GM18499 (cell line): ENCODE measurements around the gene DHRS4.

Experiments
- ATAC-seq: cut with Tn5 transposase; IDR thresholded peaks from one replicate; pipeline ENCODE4 v1.9.1; 2021; ENCODE audit warnings: moderate number of reproducible peaks; ENCODE audit not compliant: insufficient read depth, unreplicated experiment

Gene DHRS4

DNA sequence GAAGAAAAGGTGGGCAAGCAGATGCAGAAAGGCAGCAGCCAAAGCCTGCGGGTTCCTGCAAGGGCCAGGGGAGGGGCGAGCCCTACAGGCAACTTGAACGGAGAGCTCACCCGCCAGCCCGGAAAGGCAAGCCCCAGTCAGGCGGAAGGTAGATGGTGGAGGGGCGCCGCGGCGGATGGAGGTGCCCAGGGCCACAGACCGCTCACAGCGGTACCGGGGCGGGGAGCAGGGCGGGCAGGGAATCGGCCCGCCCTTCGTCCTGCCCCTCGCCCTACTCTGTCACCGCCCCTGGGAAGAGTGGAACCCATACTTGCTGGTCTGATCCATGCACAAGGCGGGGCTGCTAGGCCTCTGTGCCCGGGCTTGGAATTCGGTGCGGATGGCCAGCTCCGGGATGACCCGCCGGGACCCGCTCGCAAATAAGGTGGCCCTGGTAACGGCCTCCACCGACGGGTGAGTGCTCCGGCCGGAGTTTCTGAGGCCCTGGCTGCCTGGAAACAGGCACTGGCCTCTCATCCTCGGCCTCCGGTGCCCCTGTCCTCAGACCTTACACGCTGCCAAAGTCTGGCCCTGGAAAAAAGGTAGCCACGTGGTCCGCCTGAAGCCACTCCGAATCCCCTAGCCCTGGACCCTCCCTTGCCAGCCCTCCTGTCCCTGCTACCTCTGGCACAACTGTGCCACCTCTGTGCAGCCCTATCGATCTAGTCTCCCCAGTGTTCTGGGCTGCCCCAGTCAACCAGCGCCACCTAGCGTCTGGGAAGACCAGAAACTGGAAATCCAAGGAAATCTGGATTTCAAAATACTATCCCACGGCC, at the start of gene DHRS4:
TSS of gene DHRS4 (plus strand) at position 307 of the 815 bp plus-strand sequence. CDS start at position 326, 19 bp downstream.
- peak; percentile 41 for ATAC-seq

DNA sequence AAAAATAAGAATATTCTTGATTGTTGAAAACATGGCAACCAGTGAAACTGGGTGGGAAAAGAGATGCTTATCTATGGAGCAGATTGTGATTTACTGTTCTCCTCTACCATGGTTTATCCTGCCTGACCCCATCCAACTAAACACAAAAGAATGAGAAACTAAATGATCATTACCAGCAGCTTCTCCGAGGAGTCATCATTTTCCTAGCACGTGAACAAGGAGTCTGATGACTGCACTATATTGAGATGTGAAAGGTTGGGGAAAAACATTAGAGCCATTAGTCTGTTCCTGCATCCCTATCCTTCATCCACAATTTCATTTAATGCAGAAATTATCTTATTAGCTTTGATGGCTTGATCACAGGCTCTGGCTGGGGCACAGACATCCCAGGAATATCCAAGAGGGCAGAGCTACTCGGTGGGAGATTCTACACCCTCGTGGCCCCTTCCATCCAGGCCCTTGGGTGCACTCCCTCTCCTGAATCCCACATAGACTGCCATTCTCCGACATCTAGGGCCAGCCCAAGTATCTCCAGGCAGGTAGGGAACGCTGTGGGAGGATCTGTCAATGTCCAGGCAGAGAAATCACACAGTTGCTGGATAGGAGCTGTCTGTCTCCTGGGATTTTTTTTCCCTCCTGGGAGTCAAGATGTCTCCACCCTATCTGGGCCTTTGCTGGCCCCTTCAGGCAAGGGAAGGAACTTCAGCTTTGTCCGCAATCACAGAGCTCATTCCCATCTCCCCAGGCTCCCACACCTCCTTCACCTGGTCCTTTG, 43.3 kb upstream of the DHRS4 start:
- ATAC-seq = no peak

DNA sequence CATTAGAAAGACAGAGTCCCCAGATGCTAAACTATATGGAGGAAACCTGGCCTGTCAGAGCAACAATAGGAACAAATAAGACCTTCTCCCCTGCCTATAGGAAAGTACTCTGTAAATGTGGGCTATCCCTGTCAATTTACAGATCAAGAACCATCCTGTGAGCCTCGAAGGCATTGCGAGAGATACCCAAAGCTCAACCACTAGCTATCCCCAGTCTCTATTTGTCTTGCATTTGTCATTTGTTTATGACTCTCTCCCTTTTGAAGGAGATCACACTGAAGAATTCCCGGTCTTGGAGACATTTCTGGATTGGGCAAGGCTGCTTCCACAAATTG, 42.7 kb upstream of the DHRS4 start:
- ATAC-seq = no peak

DNA sequence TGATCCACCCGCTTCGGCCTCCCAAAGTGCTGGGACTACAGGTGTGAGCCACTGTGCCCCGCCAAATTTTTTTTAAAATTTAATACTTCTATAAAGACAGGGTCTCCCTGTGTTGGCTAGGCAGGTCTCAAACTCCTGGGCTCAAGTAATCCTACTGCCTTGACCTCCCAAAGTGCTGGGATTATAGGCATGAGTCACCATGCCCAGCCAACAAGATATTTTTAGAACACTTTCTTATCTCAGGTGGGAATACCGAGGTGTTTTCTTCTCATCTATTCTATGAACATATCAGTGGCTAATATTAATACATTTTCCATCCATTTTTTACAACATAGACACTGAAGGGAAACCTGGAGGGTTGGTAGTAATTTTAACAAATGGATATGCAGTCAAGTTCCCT, 38.0 kb upstream of the DHRS4 start:
- no peak for ATAC-seq

DNA sequence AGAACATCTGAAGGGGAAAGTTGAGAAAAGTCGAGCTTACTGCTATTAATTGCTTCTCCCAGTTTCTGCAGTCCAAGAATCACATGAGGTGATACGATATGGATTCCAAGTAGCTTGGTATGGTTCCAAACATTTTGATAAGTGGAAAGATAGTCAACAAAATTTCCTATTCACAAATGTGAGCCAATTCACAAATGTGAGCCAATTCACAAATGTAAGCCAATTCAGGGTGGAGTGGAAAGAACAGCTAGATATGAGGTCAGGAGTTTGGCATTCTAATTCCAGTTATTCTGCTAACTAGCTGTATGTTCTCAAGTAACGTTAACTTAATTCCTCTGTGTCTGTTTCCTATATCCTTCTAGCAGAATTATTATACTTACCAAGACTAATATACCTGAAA, 37.6 kb upstream of the DHRS4 start:
- no peak for ATAC-seq

DNA sequence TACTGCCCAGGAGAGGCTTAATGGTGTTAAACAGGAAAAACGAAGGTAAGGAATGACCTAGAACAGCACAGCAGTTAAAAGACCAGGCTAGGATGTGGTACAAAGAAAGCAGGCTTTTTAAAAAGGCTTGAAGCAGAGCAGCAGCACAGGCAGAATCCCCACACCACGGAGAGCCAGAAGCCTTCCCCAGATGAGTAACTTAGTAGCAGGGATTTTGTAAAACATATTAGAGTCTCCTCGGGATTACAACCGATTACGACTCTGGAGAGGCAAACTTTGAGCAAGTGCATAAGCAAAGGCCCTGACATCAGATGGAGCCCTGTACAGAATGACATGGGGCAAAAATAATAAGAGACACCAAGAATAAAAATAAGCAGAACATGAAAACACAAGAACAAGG, 37.1 kb upstream of the DHRS4 start:
- ATAC-seq = no peak

DNA sequence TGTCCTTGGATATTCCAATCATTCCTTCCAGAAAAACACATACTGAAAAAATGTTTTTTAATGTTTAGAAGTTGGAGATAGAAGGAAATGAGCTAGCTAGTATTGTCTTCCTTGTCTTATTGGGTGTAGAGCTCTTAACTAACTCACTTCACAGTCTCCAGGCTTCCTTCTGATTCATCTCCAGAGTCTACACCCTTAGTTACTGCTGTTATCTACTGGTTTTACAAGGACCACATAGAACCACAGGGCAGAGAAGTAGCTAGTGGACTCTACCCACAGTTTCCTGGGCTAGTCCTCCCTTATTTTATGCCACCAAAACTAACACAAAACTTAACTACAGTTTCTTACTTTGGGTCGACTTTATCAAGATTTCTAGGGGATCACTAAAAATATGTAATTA, 31.0 kb upstream of the DHRS4 start:
- no peak for ATAC-seq

DNA sequence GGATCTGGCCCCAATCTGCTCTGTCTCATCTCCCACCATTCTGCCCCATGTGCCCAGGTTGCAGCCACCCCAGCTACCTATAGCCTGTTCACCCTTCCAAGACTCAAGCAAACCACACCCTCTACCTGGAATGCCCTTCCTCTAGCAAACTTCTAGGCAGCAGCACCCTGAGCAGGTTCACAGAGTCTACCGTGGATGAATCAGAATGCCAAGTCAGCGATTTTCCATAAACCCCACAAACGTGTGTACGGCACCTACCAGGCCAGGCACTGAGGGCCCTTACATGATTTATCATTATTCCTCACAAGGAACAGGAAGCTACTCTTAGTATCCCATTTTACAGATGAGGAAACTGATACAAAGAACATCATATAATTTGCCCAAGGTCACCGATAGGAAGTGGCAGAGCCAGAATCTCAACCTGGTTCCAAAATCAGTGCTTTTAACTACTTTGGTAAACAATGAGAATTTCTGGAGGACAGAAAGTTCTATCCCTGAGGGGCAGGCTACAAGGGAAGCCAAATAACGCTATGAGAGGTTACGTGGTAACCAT, 28.0 kb upstream of the DHRS4 start:
- no peak for ATAC-seq

DNA sequence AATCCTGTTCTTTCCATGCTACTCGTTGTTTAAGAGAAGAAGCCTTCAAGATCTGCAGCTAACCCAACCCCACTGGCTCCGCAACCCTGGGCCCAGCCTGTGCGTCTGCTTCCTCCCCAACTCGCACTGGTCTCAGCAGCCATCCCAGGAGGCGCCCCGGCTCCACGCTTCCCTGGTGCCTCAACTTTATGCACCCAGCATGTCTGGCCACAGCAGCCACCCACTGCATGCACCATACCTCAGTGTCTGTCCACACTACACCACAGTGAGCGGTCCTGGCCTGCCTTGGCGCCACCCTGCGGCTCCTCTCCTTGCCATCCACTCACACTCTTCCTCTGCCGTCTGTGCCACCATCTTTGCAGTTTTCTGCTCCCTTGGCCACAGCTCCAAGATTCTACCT, 27.0 kb upstream of the DHRS4 start:
- ATAC-seq = no peak

DNA sequence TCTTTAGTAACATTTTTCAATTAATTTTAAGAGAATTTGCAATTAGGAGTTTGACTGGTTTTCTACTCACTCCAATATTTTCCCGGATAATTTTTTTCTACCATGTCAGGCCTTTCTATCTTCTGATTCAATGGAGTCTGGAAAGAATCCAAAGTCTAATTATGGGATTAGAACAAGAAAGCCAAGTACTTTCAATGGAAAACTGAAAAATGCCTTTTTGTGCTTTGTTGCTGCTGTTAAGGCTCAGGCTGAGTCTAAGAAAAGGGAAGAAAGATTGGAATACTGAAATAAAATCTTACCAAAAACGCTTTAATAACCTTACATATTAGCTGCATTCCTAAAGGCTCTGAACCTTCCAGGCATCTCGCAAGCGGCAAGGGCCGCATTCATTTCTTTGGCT, 24.4 kb upstream of the DHRS4 start:
- no peak for ATAC-seq

DNA sequence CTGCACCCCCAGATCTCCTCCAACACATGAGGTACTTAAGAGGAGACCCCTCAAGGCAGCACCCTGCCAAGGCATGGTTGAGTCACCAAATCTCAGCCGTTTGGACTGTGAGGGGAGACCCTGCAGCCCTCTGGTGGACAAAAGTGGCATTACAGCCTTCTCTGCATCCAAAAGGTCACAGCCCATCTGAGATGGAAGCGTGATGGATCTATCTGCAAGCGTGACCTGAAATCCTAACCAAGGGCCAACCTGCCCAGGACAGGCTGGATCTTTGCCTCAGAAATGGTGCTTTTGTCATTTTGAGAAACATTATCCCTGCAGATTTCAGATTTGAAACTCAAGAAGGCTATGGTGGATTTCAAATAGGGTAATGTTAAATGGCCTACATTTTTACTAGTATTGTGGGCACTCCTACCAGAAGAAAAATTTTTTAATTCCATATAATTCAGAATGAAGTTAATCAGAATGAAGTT, 23.7 kb upstream of the DHRS4 start:
- no peak for ATAC-seq

DNA sequence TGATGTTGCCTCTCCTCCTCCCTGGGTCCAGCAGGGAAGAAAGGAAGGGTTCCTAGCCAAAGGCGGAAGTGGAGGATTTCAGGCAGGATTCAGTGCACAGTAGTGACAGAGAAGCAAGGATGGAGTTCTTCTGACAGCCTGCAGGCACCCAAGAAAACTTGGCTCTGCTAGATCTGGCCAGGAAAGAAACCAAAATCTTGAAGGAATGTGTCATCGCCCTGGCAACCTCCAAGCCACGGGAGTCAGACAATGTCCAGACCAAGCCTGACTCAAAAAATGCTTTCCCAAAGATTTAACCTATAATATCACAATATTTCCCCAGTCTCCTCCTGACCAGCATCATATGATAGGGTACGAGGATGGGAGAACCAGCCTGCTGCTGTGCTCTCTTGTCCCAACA, 22.8 kb upstream of the DHRS4 start:
- ATAC-seq = no peak

DNA sequence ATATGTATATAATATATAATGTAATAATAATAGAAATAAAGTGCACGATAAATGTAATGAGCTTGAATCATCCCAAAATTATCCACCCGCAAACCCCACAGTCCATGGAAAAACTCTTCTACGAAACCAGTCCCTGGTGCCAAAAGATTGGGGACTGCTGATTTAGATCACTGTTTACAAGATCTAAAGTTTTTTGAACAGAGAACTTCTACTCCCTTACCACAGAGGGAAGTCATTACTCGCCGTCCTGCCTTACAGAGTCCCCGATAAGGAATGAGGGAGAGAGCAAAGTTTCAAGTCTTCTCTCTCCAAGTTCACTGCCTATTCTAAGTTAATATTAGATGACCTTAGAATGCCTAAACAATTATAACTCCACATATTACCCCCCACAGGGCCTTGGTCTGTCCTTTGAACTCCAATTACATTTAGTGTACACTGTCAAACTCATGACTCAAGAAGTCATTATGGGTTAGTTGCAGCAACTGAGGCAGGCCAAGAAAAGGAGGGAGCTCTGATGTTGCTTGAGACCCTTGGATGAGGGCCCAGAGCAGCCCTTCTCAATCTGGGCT, 21.8 kb upstream of the DHRS4 start:
- ATAC-seq = no peak

DNA sequence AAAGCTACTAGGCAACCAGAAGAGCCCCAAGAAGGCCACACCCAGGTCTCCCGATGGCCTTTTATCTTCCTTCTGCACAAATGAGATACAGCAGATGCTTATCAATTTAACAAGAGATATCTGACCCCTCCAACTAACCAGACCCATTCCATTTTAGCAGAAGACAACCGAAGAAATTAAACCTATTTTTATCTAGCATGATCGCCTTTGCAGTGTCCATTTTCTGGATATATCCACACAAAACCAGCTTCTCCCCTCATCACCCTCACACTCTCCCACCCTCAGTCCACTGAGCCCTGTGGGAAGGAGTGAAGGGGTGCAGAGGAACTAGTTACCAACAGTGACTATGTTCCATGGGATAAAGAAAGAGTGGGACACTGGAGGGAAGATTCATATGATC, 20.9 kb upstream of the DHRS4 start:
- ATAC-seq = no peak

DNA sequence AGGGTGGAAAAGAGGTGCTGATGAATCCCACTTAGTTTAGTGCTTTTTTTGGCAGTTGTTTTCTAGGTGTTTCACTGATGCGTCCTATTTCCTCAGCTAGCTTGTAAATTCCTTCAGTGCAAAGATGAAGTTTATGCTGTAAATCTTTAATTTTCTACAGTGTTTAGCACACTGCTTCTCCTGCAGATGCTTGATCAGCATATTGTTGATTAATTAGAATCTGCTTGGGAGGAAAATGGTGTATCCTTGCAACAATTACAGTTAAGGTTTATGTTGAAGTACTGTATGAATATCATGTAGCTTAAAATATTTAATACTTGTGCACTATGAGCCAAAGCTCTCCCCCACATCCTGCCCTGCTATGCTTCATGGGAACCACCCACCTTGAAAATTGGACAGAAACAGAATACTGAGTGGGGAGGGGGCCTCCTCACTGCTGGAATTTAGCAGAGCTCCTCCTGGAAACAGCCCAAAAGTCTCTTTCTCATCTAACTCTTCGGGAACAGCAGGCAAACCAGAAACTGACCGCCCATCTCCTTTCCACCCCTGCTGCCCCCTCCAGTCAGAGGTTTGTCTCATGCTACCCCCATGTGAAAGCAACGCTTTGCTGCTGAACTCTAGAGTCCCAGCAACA, 20.3 kb upstream of the DHRS4 start:
- ATAC-seq = no peak

DNA sequence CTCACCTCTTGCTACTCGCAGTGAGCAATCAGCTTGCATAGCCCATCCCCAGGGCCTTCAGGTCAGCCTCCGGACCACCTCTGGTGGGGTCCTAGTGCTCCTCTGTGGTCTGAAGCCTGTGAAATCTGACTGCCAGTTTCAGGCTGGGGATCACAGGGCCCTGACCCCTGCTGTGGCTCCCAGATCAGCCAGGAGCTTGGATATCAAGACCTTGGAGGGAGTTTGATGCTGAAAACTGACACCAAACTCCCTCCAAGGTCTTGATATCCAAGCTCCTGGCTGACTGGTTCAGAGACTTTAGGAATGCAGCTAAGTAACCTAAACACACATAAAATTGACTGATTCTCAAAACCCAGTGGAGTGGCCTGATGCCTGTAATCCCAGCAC, 19.8 kb upstream of the DHRS4 start:
- ATAC-seq = no peak

DNA sequence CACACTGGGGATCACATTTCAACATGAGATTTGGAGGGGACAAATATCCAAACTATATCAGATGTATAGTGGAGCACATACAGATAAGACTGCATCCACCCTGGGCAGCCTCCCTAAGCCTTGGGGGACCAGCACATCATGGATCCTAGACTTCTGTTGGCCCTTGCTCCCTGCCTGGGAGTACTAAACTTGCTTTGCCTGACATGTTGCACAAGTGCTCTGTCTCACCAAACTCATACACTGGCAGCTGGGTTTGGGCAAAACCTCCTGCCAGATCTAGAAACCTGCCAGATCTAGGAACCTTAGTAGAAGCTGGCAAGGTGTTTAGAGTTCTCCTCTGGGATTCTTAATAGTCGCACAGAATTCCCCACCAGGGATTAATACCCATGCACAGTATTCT, 18.4 kb upstream of the DHRS4 start:
- no peak for ATAC-seq

DNA sequence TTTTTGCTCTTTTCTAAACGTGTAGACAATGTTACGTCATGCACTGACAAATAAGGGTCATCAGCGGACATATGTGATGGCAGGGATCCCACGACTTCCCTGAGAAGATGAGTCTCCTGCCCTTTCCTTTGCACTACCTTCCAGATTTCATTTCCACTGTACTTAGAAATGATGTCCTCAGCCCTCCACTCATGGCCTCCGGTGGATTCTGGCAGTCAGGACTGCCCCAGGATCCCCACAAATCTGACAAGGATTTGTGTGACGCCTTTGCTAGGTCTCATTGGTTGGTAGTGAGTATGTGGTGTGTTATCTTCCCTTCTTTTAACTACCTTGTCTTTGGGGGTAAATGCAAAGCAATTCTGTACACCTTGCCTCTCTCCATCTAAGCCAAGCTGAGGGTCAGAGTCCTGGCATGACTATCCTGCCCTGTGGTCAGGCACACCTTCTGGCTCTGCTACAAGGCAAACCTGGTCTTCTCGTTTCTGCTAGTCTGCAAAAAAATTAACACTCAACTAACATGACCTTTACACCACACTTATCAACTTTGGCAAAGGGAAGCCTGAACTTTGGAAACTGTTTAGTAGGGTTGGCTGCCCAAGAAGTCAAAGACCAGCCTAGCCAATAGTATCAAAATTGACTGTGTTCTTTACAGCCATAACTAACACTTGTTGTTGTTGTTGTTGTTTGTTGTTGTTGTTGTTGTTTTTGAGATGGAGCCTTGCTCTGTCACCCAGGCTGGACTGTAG, 17.3 kb upstream of the DHRS4 start:
- ATAC-seq = no peak

DNA sequence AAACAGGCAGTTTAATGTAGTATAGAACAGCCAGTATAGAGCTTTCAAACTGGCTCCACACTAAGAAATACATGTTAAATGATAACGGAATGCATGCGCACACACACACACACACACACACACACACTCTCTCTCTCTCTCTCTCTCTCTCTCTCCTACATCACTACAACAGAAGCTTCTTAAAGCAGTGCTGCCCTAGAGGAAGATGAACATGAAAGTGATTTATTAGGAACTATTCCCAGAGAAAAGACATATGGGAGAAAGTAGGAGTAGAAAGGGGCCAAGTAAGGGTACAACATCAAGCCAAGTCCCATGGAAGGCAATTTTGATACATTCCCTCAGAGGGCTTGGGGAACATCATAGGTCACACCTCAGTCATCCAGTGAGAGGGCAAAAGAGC, 16.4 kb upstream of the DHRS4 start:
- ATAC-seq = no peak

DNA sequence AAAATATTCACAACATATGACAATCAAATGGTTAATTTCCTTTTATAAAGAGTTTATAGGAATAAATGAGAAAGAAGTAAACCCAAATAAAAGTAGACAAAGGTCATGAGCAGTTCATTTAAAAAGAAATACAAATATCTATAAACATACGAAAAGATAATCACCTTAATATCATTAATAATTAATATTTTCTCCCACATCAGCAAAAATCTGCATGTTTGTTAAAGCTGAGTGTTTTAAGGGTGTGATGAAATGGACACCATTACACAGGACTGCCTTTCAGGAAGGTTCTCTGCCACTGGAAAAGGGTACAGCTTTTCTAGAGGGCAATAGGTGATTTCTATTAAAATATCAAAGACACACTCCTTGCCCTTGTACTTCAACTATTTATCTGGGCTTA, 14.7 kb upstream of the DHRS4 start:
- no peak for ATAC-seq
